Stimulated activated CD8-positive, alpha-beta memory T cell treated with anti-CD3 and anti-CD28 coated beads, Interleukin-2, amount 100 ng/mL, for 1 hour (primary cell): Measurements from ENCODE around the gene MYOCOS.

Experiments
- DNase-seq, 2 donors: peaks; one replicate each; pipeline ENCODE4 v3.0.0-alpha.2; 2020; ENCODE audit warnings: low read depth in 2 of 2

The MYOCOS gene

GRCh38 chr1:171663036-171663853 is 41.2 kb downstream of the MYOCOS start:
- no peak for DNase-seq

GRCh38 chr1:171663854-171664575 is 42.0 kb downstream of the MYOCOS start:
- no peak for DNase-seq

- no peak for DNase-seq
These were observed 42.9 kb downstream of the MYOCOS start for GRCh38 chr1:171664976-171665375.

- no peak for DNase-seq
These were observed 44.2 kb downstream of the MYOCOS start for GRCh38 chr1:171666114-171666769.

- no peak for DNase-seq
These were observed 46.3 kb downstream of the MYOCOS start for GRCh38 chr1:171668372-171668771.

GRCh38 chr1:171670739-171671138 is 48.7 kb downstream of the MYOCOS start:
- no peak for DNase-seq

- no peak for DNase-seq
These were observed 52.7 kb downstream of the MYOCOS start for GRCh38 chr1:171674431-171675405.
